ENCODE data around the gene NBPF11. TPM values are rescaled to one million over a fixed set of nuclear protein-coding genes. Genes with fewer than 3 reads are reported as not detected.
"Not testable (repeated sequence)": the region's sequence is repeated elsewhere in the genome, so short reads cannot be mapped to it uniquely, and the experiment has no call there.

NBPF11 gene, protein sequence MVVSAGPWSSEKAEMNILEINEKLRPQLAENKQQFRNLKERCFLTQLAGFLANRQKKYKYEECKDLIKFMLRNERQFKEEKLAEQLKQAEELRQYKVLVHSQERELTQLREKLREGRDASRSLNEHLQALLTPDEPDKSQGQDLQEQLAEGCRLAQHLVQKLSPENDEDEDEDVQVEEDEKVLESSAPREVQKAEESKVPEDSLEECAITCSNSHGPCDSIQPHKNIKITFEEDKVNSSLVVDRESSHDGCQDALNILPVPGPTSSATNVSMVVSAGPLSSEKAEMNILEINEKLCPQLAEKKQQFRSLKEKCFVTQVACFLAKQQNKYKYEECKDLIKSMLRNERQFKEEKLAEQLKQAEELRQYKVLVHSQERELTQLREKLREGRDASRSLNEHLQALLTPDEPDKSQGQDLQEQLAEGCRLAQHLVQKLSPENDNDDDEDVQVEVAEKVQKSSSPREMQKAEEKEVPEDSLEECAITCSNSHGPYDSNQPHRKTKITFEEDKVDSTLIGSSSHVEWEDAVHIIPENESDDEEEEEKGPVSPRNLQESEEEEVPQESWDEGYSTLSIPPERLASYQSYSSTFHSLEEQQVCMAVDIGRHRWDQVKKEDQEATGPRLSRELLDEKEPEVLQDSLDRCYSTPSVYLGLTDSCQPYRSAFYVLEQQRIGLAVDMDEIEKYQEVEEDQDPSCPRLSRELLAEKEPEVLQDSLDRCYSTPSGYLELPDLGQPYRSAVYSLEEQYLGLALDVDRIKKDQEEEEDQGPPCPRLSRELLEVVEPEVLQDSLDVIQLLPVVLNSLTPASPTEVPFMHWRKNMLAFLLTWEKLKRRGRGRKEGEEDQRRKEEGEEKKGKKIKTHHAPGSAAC
- total RNA-seq = 10 to 100 TPM; 28.1 to 30.0 TPM
- 1 to 10 TPM in 1 of 2 donors, under 1 TPM in 1; 0.35 to 4.1 TPM for polyA plus RNA-seq

DNA sequence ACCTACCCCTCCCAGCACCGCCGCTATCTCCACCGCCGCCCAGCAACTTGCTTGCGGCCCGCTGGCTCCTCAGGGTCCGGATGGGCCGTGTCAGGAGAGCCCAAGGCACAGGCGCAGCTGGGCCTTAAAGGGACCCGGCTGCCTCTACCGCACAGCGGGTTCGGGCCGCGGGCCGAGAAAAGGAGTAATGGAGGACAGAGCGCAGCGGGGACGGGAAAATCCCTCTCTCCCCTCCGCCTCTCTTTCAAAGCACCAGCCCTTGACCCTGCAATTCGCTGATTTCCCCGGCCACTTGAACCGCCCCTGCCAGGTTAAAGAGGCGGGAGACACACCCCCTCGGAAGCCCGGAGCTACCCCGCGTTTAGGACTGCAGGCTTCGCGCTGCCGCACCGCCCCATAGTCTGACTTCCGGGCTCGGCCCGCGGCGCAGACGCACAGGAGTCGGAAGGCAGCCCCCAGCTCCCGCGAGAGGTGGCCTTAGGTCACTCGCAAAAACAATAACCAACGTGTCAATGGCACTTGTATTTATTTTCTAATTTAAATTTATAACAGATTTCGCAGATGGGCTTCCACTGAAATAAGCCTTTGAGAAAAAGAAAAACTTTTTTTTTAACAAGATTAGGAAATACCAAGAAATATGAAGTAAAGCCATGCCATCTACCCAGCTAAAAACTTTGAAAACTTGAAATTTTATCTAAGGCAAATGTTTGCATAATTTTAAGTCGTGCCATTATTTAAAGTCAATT lies at the start of gene NBPF11:
Gene NBPF11 (minus strand): TSS at position 371 of the 746 bp plus-strand sequence. CDS start 25,278 bp downstream, outside the sequence.
- H3K27me3 Mint-ChIP-seq; H3K36me3 ChIP-seq (ENCODE audit: insufficient read depth, low read length); H3K9me3 Mint-ChIP-seq; H3K9me3 ChIP-seq (ENCODE audit: control insufficient read depth in 1 of 2, low read length in 2 of 2); H3K27me3 ChIP-seq (ENCODE audit: insufficient read depth, low read length); H3K4me1 ChIP-seq (ENCODE audit: insufficient read depth, low read length); POLR2A ChIA-PET (ENCODE audit: partially characterized antibody); CTCF ChIA-PET (ENCODE audit: partially characterized antibody); H3K36me3 Mint-ChIP-seq: not testable (repeated sequence)
- Mint-ChIP-seq H3K4me3 (peak within 1 kb of the TSS; percentile 96 to 99 (median 96)), H3K4me1 (peaks cover 2 to 24% (median 14%) of the 10 kb centered on the region in 4 donors), H3K27ac (peak within 1 kb of the TSS; percentile 91 to 96 (median 94))
- intact Hi-C loops (cut with micrococcal nuclease) = loop anchor here (10.0 kb wide), 1 partner anchor 183 kb away; no protein-coding TSS in a partner anchor
- Histone ChIP-seq H3K27ac (ENCODE audit: low read depth, low read length) (peak within 1 kb of the TSS; percentile 50), H3K4me3 (ENCODE audit: low read length in 2 of 2) (peak within 1 kb of the TSS in 1 of 2 donors; percentile 69)
- peak; percentile 74 to 86 (median 79) for DNase-seq

DNA sequence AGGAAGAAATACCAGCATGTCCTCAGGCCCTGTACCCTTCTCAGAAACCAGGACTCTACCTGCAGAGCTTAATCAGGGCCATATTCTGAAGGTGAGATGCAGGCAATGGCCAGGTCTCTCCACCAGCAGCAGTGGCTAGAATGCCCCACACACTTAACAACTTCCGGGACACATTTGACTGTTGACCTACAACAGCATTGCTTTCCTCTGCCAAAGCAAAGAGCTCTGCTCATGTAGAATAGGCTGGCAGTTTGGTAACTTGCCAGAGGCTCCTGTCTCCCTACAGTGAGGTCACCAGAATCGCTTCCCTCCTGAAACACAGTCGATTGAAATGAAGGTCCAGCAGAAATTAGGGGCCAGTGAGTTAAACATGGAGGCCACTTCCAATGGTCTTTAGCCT lies 45.3 kb upstream of the NBPF11 start:
- H3K27ac Mint-ChIP-seq; H3K4me3 ChIP-seq (ENCODE audit: low read length in 2 of 2); H3K36me3 Mint-ChIP-seq; H3K27me3 Mint-ChIP-seq; H3K27ac ChIP-seq (ENCODE audit: low read depth, low read length); POLR2A ChIA-PET (ENCODE audit: partially characterized antibody); H3K9me3 Mint-ChIP-seq; H3K4me1 ChIP-seq (ENCODE audit: insufficient read depth, low read length); H3K4me3 Mint-ChIP-seq; H3K36me3 ChIP-seq (ENCODE audit: insufficient read depth, low read length); DNase-seq; H3K4me1 Mint-ChIP-seq; CTCF ChIA-PET (ENCODE audit: partially characterized antibody); intact Hi-C loops (cut with micrococcal nuclease); H3K27me3 ChIP-seq (ENCODE audit: insufficient read depth, low read length); H3K9me3 ChIP-seq (ENCODE audit: control insufficient read depth in 1 of 2, low read length in 2 of 2): not testable (repeated sequence)

- H3K4me1 ChIP-seq (ENCODE audit: insufficient read depth, low read length); CTCF ChIA-PET (ENCODE audit: partially characterized antibody); H3K4me3 ChIP-seq (ENCODE audit: low read length in 2 of 2); H3K27ac ChIP-seq (ENCODE audit: low read depth, low read length); H3K27ac Mint-ChIP-seq; H3K4me3 Mint-ChIP-seq; H3K36me3 ChIP-seq (ENCODE audit: insufficient read depth, low read length); H3K36me3 Mint-ChIP-seq; intact Hi-C loops (cut with micrococcal nuclease); H3K9me3 ChIP-seq (ENCODE audit: control insufficient read depth in 1 of 2, low read length in 2 of 2); DNase-seq; H3K27me3 ChIP-seq (ENCODE audit: insufficient read depth, low read length); H3K9me3 Mint-ChIP-seq; POLR2A ChIA-PET (ENCODE audit: partially characterized antibody); H3K27me3 Mint-ChIP-seq; H3K4me1 Mint-ChIP-seq: not testable (repeated sequence)
Measured at GRCh38 chr1:148196949-148197348, 44.9 kb upstream of the NBPF11 start.

DNA sequence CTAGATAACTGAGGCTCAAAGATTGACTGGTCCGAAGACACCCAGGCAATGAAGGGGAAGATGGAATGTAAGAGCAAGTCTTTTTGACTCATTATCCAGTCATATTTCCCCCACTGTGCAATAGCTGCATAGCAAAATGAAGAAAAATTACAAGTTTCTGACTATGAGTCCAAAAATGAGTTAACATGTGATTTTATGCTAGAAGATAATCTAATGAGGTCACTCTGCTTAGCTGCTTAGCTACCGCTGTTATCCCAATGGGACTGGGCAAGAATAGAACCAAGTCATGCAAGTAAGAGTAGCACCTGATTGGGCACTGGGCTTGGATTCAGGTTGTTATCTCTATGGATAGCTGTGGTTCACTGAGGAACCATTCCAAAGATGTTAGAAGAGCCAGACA lies 43.0 kb upstream of the NBPF11 start:
- H3K36me3 Mint-ChIP-seq; H3K9me3 Mint-ChIP-seq; DNase-seq; H3K9me3 ChIP-seq (ENCODE audit: control insufficient read depth in 1 of 2, low read length in 2 of 2); intact Hi-C loops (cut with micrococcal nuclease); H3K4me1 ChIP-seq (ENCODE audit: insufficient read depth, low read length); H3K27me3 ChIP-seq (ENCODE audit: insufficient read depth, low read length); CTCF ChIA-PET (ENCODE audit: partially characterized antibody); H3K4me3 Mint-ChIP-seq; POLR2A ChIA-PET (ENCODE audit: partially characterized antibody); H3K27me3 Mint-ChIP-seq; H3K36me3 ChIP-seq (ENCODE audit: insufficient read depth, low read length); H3K4me3 ChIP-seq (ENCODE audit: low read length in 2 of 2); H3K27ac Mint-ChIP-seq; H3K27ac ChIP-seq (ENCODE audit: low read depth, low read length); H3K4me1 Mint-ChIP-seq: not testable (repeated sequence)

- H3K27me3 ChIP-seq (ENCODE audit: insufficient read depth, low read length); H3K27ac Mint-ChIP-seq; H3K4me3 ChIP-seq (ENCODE audit: low read length in 2 of 2); CTCF ChIA-PET (ENCODE audit: partially characterized antibody); H3K27ac ChIP-seq (ENCODE audit: low read depth, low read length); intact Hi-C loops (cut with micrococcal nuclease); H3K9me3 Mint-ChIP-seq; H3K9me3 ChIP-seq (ENCODE audit: control insufficient read depth in 1 of 2, low read length in 2 of 2); POLR2A ChIA-PET (ENCODE audit: partially characterized antibody); H3K36me3 ChIP-seq (ENCODE audit: insufficient read depth, low read length); H3K27me3 Mint-ChIP-seq; H3K36me3 Mint-ChIP-seq; H3K4me1 ChIP-seq (ENCODE audit: insufficient read depth, low read length); DNase-seq; H3K4me3 Mint-ChIP-seq; H3K4me1 Mint-ChIP-seq: not testable (repeated sequence)
Measured at GRCh38 chr1:148188768-148189167, 36.7 kb upstream of the NBPF11 start.

DNA sequence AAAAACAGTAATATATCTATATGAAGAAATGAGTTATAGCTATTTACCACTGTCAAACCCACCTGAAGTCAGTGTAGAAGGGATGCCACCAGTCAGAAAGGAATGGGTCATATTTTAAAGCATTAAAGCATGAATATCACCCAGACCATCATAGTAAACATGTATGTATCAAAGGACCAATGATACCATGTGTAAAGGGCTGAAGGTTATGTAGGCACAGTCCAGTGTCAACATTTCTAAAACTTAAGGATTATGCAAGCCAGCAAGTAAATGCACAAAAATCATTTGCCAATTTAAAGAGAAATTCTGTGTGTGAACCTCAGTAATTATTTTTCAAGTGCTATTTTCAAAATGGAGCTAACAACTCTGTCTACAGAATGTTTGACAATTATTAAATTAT lies 26.6 kb upstream of the NBPF11 start:
- POLR2A ChIA-PET (ENCODE audit: partially characterized antibody); intact Hi-C loops (cut with micrococcal nuclease); CTCF ChIA-PET (ENCODE audit: partially characterized antibody): not testable (repeated sequence)

DNA sequence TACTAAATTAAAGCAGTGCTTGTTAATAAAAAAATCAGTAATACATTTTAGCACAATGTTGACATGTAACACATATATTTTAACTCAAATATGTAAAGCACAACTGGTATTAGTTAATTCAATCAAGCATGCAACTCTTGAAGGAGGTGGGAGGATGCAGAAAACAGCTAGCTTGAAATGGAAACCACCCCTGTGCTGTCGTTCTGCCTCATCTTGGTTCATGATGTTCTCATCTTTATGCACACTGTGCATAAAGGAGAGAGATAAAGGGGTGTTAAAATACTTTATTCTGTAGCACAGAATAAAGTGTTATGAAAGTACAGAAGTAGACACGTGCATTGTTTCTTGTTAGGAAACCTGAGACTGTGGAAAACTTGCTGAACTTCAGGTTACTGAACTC lies 23.3 kb upstream of the NBPF11 start:
- H3K4me1 Mint-ChIP-seq; H3K4me3 ChIP-seq (ENCODE audit: low read length in 2 of 2); H3K4me1 ChIP-seq (ENCODE audit: insufficient read depth, low read length); intact Hi-C loops (cut with micrococcal nuclease); POLR2A ChIA-PET (ENCODE audit: partially characterized antibody); H3K27me3 Mint-ChIP-seq; H3K27me3 ChIP-seq (ENCODE audit: insufficient read depth, low read length); DNase-seq; H3K9me3 Mint-ChIP-seq; H3K27ac Mint-ChIP-seq; CTCF ChIA-PET (ENCODE audit: partially characterized antibody); H3K36me3 Mint-ChIP-seq; H3K36me3 ChIP-seq (ENCODE audit: insufficient read depth, low read length); H3K27ac ChIP-seq (ENCODE audit: low read depth, low read length); H3K9me3 ChIP-seq (ENCODE audit: control insufficient read depth in 1 of 2, low read length in 2 of 2); H3K4me3 Mint-ChIP-seq: not testable (repeated sequence)

More for the DNA sequence above, 26.6 kb upstream of the NBPF11 start:
- H3K4me3 ChIP-seq (ENCODE audit: low read length in 2 of 2); H3K4me1 ChIP-seq (ENCODE audit: insufficient read depth, low read length); DNase-seq; H3K27me3 Mint-ChIP-seq; H3K9me3 Mint-ChIP-seq; H3K4me3 Mint-ChIP-seq; H3K9me3 ChIP-seq (ENCODE audit: control insufficient read depth in 1 of 2, low read length in 2 of 2); H3K27ac Mint-ChIP-seq; H3K36me3 Mint-ChIP-seq; H3K4me1 Mint-ChIP-seq; H3K36me3 ChIP-seq (ENCODE audit: insufficient read depth, low read length); H3K27ac ChIP-seq (ENCODE audit: low read depth, low read length); H3K27me3 ChIP-seq (ENCODE audit: insufficient read depth, low read length): not testable (repeated sequence)
